ENCODE measurements around the gene HOXB8. TPM values are rescaled to one million over a fixed set of nuclear protein-coding genes. Genes with fewer than 3 reads are reported as not detected.

HOXB8 gene
- total RNA-seq, 1 donor from 2014 or later = not detected

- no peak for TF ChIP-seq CTCF (IDR thresholded peaks at IDR 0.05; ENCODE audit: partially characterized antibody, unreplicated experiment)
- no peaks in the 10 kb centered on the region for H3K36me3 Mint-ChIP-seq (ENCODE audit: unreplicated experiment)
- peaks cover 12% of the 10 kb centered on the region for H3K9me3 Mint-ChIP-seq (ENCODE audit: unreplicated experiment)
- DNase-seq = no peak
- H3K4me1 Mint-ChIP-seq (ENCODE audit: low read depth, unreplicated experiment) = peaks cover 6% of the 10 kb centered on the region
- peaks cover 58% of the 10 kb centered on the region for H3K27me3 Mint-ChIP-seq (ENCODE audit: unreplicated experiment)
- no peak overlapping the region for H3K4me3 Mint-ChIP-seq (ENCODE audit: unreplicated experiment)
- H3K27ac Mint-ChIP-seq (ENCODE audit: unreplicated experiment) = no peak overlapping the region
Measured at GRCh38 chr17:48616717-48617470, 1.8 kb upstream of the HOXB8 start.

- DNase-seq = no peak
- Mint-ChIP-seq H3K9me3 (ENCODE audit: unreplicated experiment) (peaks cover 12% of the 10 kb centered on the region), H3K27me3 (ENCODE audit: unreplicated experiment) (peaks cover 59% of the 10 kb centered on the region), H3K4me3 (ENCODE audit: unreplicated experiment) (no peak overlapping the region), H3K4me1 (ENCODE audit: low read depth, unreplicated experiment) (peaks cover 6% of the 10 kb centered on the region), H3K27ac (ENCODE audit: unreplicated experiment) (no peak overlapping the region), H3K36me3 (ENCODE audit: unreplicated experiment) (no peaks in the 10 kb centered on the region)
- TF ChIP-seq CTCF (IDR thresholded peaks at IDR 0.05; ENCODE audit: partially characterized antibody, unreplicated experiment) = no peak
Measured at GRCh38 chr17:48615963-48616716, 1.0 kb upstream of the HOXB8 start.

- no peak for DNase-seq
- Mint-ChIP-seq H3K4me1 (ENCODE audit: low read depth, unreplicated experiment) (peaks cover 4% of the 10 kb centered on the region), H3K4me3 (ENCODE audit: unreplicated experiment) (no peak overlapping the region), H3K9me3 (ENCODE audit: unreplicated experiment) (peaks cover 17% of the 10 kb centered on the region), H3K27me3 (ENCODE audit: unreplicated experiment) (peaks cover 58% of the 10 kb centered on the region), H3K36me3 (ENCODE audit: unreplicated experiment) (no peaks in the 10 kb centered on the region), H3K27ac (ENCODE audit: unreplicated experiment) (no peak overlapping the region)
- TF ChIP-seq CTCF (IDR thresholded peaks at IDR 0.05; ENCODE audit: partially characterized antibody, unreplicated experiment) = no peak
Measured at GRCh38 chr17:48613862-48614694, 1.0 kb downstream of the HOXB8 start.

GRCh38 chr17:48612854-48613691, 2.0 kb downstream of the HOXB8 start:
- peaks cover 3% of the 10 kb centered on the region for H3K4me1 Mint-ChIP-seq (ENCODE audit: low read depth, unreplicated experiment)
- DNase-seq = peak; percentile 52
- peak overlapping the region; percentile 81 for H3K4me3 Mint-ChIP-seq (ENCODE audit: unreplicated experiment)
- peaks cover 57% of the 10 kb centered on the region for H3K27me3 Mint-ChIP-seq (ENCODE audit: unreplicated experiment)
- H3K27ac Mint-ChIP-seq (ENCODE audit: unreplicated experiment) = no peak overlapping the region
- no peaks in the 10 kb centered on the region for H3K36me3 Mint-ChIP-seq (ENCODE audit: unreplicated experiment)
- TF ChIP-seq CTCF (IDR thresholded peaks at IDR 0.05; ENCODE audit: partially characterized antibody, unreplicated experiment) = no peak
- H3K9me3 Mint-ChIP-seq (ENCODE audit: unreplicated experiment) = peaks cover 15% of the 10 kb centered on the region
